ENCODE measurements around the gene MORC2.
A peak's percentile ranks its signal among the peaks of the same experiment; 100 is the strongest.

The MORC2 gene

DNA sequence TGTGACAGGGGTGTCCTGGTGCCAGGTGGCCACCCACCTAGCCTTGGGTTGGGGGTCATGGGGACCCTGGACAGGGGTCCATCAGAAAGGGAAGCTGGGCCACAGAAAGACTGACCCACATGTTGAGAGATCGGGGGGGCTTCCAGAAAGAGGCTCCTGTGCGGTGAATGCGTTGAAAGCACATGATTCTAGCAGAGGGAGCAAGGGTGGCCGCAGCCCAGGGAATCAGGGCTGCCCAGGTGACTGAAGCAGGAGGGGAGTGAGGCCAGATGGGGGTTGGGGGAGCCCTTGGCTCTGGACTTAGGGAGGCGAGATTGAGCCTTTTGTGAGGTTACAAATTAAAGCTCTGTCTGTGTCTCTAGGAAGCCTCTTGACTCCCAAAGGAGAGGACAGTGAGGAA lies 80.7 kb downstream of the MORC2 start:
- DNase-seq (ENCODE audit: low spot score), result peak; percentile 16

DNA sequence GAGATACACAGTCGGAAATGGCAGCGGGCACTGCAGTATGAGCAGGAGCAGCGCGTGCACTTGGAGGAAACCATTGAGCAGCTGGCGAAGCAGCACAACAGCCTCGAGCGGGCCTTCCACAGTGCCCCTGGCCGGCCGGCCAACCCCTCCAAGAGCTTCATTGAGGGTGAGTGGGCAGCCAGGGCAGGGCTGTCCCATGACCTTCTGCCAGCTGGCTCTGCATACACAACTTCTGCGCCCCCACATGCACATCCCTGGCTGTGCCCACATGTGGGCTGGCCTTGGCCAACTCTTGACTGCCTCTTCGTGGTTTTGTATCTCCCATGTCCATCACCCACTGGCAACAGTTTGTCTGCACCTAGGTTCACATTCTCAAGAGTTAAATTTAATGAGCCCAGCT lies 81.1 kb downstream of the MORC2 start:
- DNase-seq (ENCODE audit: low spot score), result peak; percentile 24

DNA sequence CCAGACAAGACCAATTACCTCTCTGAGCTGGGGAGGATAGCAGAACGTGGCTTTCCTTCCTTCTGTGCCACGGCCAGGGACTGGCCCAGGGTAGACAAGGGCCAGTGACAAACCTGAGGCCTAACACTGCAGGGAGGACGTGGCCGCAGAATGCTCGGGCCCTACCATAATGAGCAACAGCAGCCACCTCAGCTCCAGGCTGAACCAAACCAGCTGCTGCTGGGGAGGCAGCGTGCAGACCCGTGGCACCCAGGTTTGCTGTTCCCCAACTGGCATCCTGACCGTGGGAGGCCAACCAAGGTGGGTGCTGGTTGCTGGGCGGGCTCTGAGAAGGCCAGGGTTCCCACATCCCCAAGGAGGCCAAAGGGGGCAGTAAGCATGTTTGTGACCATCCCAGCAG lies 83.0 kb downstream of the MORC2 start:
- DNase-seq (ENCODE audit: low spot score), result no peak

GRCh38 chr22:30885001-30885366 lies 83.6 kb downstream of the MORC2 start:
- DNase-seq (ENCODE audit: low spot score), result no peak

DNA sequence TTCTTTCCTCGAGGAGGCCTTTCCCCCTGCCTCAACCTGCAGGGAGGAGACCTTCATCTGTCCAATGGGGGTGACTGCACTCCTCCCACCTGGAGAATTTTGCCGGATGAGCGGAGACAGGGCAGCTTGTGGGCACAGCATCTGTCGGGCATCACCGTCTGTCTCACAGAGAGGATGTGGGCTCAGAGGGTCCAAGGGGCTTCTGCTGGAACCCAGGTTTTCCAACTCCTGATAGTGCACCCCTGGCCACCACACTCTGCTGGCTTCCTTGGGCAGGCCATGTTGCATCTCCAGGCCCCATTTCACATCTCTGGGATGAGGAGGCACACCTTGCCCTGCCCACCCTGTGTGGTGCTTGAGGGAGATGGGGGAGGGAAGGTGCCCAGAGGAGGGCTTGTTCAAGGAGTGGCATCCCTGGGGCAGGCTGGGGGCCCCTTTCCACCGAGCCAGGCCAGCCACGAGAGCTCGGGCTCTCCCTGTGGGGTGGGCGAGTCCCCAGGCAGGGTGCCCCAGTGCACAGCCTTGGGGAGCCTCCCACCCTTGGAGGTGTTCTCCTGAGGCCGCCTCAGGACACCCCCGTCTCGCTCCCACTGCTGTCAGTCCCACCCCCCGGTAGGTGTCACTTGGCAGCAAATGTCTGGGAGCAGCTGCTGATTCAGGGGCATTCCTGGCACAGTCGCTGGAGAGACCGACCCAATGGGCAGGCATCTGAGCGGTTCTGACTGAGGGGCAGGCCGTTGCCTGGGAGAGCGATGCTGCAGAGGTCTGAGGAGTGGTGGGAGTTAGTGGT lies 84.2 kb downstream of the MORC2 start:
- DNase-seq (ENCODE audit: low spot score), result no peak

DNA sequence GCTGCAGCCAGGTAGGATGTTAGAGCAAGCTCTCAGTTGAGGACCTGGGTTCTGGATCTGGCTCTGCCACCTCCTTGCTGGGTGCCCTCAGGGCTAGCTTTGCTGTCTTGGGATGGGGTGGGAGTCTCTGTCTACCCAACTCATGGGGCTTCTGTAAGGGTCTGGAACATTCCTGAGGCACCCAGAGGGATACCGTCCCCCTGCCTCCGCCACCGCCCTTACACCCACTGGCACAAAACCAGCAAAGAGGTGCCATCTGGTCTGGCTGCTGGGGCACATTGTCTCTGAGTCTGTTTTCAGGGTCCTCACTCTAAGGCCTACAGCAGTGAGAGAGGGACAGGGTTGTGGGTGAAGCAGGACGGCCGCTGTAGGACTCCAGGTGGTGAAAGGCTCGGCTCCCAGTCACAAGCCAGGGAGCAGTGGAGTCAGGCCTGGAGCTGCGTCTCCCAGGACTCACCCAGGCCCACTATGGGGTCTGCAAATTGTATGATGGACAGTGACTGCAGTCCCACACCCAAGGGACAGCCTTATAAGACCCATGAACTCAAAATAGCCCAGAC lies 84.9 kb downstream of the MORC2 start:
- DNase-seq (ENCODE audit: low spot score), result no peak

DNA sequence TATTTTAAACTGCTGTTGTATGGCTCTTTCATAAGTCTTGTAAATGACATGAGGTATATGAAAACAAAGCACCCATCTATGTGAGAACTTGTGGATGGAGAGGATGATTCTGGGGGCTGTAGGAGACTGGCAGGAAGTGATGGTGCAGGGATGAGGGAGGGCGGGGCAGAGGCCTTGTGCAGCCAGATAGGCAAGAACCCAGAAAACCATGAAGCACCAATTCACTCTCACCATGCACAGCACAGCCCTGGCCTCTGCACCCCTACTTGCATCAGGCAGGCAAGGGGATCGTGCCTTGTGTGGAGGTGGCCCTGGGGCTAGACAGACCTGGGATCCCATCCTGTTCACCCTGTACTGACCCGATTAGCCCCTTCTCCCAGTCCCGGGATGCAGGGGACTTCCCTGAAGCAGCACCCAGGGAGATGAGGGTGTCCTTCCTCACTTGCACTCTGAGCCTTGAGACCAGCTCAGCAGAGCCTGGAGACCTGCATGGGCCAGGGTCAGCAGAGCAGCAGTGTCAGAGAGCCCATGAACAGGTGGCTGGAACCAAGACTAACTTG lies 85.5 kb downstream of the MORC2 start:
- DNase-seq (ENCODE audit: low spot score), result no peak

DNA sequence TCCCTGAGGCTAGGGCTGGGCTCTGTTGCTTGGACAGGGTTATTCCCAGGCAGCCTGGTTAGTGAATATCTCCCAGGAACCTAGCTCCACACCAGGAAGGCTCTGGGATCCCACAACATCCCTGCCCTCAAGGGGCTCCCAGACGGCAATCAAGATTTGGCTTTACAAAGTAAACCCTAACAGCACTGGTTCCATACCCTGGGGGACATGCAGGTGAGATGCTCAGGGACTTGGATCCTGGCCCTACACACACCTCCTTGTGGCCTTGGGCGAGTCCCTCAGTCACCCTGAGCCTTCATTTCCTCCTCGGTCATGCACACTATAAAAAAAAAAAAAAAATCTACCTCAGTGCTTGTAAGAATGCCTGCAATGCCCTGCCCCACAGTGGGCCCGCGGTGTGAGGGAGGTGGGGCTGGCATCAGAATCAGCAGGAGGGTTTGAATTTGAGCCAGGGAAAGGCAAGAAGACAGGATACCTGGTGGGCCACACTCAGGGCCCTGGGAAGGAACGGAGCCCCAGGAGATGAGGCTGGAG lies 86.3 kb downstream of the MORC2 start:
- no peak for DNase-seq (ENCODE audit: low spot score)

DNA sequence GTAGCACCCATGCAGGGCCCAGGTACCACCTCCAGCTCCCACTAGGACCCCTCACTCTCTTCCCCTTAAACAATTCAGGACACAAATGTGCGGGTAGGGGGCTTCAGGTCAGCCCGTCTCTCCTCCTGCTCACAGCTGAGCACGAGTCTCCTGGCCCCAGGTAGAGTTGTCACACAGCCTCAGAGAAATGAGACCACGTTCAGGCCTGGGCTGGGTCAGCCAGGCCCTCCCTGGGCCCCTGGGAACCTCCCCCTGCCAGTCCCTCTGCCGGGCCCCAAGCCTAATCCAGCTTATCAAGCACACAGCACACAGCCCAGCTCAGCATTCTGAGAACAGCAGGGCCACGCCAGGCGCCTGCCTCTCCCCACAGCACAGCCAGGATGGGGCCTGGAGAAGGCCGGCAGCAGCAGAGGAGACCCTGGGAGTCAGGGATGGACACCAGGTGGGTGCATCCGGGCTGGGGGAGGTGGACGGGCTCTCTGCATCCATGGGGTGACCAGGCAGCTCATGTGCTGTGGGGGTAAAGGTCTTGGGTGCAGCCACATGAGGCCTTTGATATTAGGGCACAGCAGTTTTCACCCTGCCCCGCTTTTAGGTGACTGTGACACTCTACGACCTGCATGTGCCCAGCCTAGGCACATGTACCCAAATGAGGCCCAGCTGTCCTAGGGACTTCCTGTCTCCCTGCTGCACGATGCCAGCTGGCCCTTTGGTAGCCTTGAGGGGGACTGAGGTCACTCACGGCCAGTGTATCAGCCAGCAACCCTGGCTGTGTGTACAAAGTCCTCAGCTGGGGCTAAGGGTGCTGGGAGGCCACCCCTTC lies 87.0 kb downstream of the MORC2 start:
- DNase-seq (ENCODE audit: low spot score), result peak; percentile 92

DNA sequence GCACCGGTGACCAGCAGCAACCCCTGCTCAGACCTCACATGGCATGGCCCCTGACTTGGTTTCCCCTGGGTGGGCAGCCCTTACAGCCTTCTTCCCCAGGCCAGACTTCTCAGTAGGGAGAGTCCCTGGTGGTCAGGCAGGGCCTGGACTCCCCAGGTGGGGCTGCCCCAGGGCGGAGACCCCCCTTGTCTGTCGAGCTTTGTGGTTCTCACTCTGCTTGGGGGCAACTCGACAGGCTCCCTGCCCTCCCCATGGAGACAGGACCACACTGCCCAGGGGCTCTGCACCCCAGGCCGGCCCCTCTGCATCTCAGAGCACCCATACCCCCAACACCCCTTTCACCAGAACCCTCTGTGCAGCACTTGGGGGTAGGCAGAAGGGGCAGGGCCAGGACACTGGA lies 87.7 kb downstream of the MORC2 start:
- no peak for DNase-seq (ENCODE audit: low spot score)

GRCh38 chr22:30880181-30880601 lies 88.4 kb downstream of the MORC2 start:
- no peak for DNase-seq (ENCODE audit: low spot score)

- DNase-seq (ENCODE audit: low spot score), result no peak
Measured at GRCh38 chr22:30879415-30879797, 89.2 kb downstream of the MORC2 start.

GRCh38 chr22:30878516-30879414 lies 89.8 kb downstream of the MORC2 start:
- DNase-seq (ENCODE audit: low spot score), result no peak

GRCh38 chr22:30877662-30878515 lies 90.7 kb downstream of the MORC2 start:
- no peak for DNase-seq (ENCODE audit: low spot score)

GRCh38 chr22:30876915-30877553 lies 91.5 kb downstream of the MORC2 start:
- peak; percentile 27 for DNase-seq (ENCODE audit: low spot score)

DNA sequence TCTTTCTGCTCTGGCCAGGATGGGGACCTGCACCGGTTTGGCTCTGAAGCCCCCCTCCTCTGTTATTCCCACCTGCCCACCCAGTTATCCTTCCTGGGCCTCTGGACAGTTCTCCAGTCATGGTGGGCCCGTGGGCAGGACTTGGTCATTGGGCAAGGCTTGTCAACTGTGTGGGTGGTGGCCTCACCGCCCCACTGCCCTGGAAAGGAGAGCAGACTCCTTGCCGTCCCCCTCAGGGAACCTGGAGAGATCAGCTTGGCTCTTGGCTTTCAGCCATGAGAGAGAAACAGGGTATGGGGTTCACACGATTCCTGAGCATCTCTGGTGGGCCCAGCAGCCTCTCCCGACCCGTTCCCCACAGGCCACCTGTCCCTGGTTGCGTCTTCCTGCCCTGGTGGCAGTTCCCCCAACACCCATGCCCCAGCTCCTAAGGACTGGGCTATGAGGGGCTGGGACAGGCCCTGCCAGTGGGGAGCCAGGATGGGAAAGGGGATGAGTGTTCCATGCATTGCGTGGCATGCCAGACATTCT lies 92.3 kb downstream of the MORC2 start:
- peak; percentile 20 for DNase-seq (ENCODE audit: low spot score)

- peak; percentile 25 for DNase-seq (ENCODE audit: low spot score)
Measured at GRCh38 chr22:30875481-30876215, 92.9 kb downstream of the MORC2 start.
